Superior temporal gyrus (tissue), 1 donor: ENCODE measurements around the gene CMIP.

Source experiments
- DNase-seq: peaks from one replicate; pipeline ENCODE4 v3.0.0-alpha.2; 2016; ENCODE audit errors: extremely low spot score

Gene CMIP

DNA sequence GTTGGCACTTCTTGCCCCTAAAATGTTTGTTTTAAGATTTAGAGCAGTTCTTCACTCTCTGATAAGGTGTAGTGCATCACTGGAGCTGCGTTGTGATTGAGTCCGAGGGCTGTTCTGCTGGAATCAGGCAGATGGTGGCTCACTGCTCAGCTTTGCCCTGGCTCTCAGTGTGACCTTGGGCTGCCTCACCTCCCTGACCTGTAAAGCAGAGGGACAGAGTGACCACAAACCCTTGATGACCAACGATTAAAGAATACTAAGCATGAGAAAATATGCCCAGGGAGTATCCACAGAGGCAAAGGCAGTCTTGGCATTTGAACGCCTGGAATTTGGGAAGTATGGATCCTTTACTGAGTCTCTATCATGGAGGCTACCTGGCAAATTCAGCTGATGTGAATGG, 18.1 kb downstream of the CMIP start:
- DNase-seq: no peak

DNA sequence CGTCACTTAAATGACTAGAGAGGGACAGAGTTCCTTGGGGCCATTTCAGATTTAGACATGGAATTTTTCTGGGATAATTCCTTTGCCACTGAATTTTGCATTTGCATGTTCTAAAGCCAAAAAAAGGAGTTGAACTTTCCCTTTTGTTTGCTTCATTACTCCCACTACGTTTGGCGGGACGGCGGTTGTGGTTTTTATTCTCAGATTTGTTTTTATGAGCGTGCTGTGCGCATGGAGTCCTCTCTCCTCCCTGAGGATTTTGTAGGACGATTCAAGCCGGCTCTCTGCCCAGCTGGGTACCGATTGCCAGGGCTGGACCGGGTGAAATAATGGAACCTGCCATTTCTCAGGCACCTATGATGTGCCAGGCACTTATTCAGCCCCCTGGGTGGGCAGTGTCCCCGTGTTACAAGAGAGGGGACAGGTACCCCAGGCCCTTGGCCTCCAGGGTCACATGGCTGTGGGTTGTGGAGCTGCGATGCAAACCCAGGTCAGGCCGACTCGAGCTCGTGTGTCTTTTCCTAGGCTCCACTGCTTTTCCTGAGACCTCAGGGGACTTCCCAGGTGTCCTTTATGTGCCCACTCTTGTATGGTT, 18.8 kb downstream of the CMIP start:
- no peak for DNase-seq

DNA sequence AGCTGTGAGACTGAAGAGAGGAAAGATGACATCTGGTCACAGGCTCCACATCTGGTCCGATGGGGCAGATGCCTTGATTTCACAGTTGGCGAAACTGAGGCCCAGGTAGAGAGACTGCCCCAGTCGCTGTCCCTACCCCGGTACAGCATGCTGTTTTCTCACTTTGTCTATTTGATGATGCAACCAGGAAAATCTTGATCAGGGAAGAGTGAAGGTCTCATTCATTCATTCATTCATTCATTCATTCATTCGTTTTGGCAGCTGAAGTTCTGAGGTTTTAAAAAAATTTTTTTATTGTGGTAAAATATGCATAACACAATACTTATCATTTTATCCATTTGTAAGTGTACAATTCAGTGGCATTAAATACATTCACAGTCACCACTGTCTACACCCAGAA, 19.7 kb downstream of the CMIP start:
- no peak for DNase-seq

DNA sequence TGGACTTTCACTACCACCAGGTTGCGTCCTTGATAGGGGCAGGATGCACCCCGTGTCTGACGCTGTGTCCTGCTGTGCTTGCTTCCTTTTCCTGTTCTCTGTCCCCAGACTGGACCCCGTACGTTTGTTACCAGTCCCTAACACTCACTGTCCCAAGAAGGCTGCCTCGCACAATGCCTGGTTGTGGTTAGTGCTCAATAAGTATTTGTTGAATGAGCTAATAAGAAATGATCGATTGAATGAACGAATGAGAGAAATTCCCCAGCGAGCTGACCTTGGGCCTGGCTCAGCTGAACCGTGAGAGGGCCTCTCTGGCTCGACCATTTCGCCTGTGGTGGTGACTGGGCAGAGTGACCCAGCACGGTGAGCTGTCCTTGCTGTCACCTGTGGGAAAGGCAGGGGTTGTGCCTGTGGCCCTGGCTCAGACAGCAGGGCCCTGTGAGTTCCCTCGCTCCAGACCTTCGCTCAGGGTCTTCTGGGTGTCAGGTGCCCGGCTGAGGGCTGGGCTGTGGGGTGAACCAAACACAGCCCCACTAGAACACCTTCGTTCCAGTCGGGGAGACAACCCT, 20.9 kb downstream of the CMIP start:
- DNase-seq: no peak

DNA sequence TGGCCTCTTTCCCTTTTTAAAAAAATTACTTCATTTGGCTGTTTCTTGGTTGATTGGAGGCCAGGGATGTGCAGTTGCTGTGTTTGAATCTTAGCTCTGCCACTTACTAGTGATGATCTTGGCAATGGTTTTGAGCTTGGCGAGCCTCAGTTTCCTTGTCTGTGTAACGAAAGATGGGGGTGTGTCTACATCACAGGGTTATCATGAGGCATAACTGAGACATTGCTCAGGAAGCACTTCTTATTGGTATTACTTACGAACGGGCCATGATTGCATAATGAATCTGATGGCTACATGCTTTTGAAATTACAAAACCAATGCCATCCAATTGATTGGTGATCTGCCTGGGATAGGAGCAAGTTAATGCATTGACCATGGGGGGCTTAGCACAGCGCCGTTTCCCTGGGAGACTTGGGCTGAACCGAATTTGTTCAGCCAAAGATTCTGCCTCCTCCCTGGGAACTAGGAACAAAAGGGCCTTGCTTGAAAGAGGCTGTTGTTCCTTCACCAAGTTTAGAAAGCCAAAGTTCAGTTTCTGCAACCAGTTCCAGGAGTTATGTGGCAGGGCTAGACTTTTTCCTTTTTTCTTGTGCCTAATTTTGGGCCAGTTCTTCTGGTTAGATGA, 21.9 kb downstream of the CMIP start:
- no peak for DNase-seq

DNA sequence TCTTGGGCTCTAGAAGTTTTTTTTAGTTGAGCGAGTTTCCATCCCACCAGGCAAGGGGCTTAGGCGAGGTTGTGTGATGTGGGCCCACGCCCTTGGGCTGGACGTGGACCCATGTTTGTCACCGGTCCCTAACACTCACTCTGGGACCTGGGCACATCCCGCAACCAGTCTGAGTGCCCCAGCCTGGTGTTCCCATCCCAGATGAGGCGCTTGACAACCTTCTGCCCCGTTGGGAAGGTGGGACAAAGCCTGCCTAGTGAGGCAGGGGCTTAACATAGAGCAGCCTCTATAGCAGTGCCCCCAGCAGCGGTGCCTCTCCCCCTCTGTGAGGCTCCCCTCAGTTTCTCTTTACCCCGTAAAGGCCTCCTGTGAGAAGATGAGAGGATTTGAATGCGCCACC, 22.5 kb downstream of the CMIP start:
- DNase-seq: no peak

DNA sequence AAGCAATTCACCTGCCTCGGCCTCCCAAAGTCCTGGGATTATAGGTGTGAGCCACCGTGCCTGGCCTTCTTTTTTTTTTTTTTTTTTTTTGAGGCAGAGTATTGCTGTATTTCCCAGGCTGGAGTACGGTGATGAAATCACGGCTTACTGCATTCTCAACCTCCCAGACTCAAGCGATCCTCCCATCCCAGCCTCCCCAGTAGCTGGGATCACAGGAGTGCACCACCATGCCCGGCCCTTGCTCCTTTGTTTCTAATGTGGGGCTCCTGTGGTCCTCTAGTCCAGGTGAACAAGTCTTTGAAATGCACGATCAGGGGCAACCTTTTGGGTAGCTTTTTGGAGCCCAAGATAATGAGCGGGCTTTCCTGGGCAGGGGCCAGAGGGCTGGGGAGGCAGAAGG, 23.2 kb downstream of the CMIP start:
- no peak for DNase-seq

DNA sequence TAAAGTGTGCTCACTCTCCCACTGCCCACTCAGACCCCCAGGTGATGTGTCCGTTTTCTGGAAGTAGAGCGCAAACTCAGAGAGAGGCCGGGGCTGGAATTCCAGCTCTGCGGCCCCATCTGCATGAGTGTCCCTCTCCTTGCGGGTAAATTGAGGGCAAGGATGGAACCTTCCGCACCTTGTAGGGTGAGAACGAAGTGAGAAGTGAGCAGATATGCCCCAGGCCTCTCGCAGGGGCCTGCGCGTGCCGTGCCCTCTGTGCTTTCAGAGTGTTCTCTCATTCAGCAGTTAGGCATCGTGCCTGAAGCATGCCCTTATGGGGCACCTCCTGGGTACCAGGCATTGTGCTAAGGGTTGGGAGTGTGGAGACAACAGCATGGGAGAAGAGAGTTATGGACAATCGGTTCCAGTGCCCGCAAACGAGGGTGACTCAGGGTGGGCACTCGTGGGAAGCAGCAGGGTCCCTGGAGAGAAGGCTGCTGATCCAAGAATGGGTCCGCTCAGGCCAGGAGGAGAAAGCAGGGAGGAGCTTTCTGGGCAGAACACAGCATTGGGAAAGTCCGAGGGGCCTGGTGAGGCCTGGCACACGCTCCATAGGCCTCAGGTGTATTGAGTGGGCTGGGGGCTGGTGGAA, 23.8 kb downstream of the CMIP start:
- no peak for DNase-seq

DNA sequence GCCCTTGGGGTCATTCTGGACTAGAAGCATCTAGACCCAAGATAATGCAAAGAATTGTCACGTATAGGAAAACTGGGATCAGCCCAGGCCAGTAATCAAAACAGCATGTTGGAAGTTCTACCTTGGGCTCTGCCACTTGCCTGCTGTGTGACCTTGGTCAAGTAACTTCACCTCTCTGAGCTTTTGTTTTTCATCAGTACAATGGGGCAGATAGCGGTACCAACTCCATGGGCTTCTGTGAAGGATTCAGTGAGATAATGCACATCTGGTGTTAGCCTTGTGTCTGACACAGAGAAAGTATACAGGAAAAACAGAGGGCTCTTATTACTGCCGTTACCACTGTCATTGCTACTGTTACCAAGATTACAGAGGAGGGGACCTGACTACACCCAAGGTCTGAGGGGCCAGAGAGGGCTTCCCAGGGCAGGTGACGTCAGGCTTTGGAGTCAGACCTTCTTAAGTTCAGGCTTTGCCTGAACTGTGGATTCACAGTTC, 24.6 kb downstream of the CMIP start:
- DNase-seq: no peak

DNA sequence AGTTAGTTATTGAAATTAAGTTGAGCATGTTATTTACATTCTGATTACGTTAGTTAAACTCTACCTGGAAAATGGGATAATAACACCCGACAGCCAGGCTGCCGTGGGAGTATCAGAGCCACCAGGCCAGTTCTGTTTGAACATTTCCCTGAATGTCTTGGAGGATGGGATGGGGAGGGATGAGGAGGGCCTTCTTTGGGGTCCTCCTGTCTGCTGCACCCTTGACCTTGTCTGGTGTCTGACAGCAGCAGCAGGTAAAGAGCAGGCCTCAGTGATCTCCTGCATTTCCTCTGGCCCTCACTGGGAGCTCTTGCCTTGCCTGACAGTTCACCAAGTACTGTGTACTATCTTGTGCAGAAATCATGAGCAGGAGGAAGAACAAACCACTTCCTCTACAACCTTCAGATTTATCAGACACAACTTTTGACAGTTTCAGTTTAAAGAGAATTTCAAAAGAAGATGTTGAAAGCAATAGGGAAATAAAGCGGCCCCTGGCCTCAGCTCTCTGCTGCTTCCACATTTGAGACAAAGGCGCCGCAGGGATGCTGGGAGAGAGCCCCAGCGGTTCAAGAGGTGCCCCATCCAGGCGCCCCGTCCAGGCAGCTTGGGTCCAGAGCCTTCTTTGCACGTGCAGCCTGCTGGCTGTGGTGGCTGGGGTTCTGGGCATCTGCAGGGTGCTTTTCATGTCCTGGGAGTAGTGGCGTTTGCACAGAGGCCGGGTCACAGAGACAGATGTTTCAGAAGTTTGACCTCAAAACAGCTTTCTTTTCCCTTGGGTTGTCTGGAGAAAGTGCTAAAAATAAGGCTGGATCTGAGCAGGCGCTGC, 25.3 kb downstream of the CMIP start:
- no peak for DNase-seq

DNA sequence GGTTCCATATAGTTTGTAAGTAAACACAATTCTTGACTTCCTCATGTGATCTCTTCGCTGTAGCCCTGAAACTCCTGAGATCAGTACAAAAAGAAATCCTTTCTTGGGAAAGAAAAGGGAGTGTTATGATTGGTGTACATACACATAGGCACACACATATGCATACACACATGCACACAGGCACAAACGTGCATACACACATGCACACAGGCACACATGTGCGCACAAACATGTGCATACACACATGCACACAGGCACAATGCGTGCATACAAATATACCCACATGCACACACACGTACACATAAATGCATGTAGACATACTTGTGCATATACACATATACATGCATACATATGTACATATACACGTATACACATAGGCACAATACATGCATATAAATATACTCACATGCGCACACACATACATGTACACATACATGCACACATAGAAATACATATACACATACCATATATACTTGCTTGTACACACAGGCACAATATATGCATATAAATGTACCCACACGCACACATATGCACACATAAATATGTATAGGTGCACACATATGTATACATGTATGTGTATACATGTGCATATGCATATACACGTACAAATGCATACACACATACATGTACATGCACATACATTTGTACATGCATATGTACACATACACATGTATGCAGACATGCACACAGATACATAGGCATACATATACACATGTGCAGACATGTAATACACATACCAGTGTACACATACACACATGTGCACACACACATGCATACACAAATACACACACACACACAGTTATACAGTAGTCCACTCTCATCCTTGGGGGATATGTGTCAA, 26.4 kb downstream of the CMIP start:
- DNase-seq: no peak

DNA sequence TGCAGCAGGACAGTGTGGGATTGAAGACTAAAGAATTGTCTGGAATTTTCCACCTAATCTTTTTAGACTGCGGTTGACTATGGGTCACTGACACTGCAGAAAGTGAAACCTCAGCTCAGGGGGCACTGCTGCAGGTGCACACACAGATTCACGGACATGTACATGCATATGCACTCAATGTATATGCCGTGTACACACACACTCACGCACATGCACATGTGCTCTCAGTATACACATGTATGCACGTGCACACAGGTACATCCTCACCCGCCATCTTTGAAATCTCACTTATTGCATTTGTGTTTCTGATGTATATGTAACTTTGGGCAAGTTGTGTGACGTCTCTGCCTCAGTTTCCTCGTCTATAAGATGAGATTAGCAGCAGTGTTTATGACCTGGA, 27.3 kb downstream of the CMIP start:
- no peak for DNase-seq

DNA sequence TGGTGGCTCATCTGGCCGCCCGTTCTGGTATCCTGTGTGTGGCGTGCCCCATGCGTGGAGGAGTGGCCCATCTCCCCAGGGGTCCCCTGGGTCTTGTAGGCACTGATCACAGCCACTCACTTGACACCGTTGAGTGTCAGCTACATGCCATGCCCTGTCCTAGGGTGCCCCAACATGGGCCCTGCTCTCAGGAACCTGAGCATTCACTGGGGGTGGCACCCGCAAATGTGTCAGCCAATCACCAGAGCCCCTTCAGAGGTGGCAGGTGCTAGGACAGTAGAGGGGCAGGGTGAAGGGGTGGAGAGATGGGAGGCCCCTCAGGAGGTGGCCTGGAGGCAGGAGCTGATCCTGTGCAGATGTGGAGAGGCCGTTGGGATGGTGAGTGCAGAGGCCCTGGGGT, 27.8 kb downstream of the CMIP start:
- DNase-seq: no peak

DNA sequence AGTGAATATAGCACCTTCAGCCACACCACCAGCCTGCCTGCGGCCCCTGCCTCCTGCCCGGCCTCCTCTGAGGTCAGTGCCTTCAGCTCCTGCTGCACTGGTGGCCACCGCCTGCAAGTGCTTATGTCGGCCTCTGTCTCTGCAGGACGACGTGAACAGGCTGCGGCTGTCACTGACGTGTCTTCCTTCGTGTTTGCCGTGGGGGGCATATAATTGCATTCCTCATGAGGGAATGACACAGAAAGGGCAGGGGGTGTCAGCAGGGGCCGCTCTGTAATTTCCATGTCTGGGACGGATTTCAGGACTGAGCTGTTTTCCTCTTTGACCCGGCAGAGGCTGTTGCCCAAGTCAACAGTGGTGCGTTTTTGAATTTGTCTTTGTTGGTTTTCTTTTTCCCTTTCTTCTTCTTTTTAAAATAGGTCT, 28.5 kb downstream of the CMIP start:
- no peak for DNase-seq

DNA sequence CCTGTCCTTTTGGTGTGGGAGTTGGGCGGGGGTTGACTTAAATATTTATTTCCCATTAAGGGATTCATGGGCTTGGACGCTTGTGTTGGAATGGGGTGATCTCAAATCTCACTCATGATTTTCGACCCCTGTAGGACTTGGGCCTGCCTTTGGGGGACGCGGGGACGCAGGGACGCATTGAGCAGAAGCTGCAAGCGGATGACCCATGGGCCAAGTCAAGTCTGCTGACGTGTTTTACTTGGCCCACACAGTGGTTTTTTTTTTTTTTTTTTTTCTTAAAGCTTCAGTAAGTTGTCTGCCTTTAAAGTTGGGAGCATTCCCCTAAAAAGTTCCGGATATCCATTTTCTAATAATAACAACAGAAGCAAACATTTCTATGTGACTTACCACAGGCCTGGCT, 28.9 kb downstream of the CMIP start:
- no peak for DNase-seq

DNA sequence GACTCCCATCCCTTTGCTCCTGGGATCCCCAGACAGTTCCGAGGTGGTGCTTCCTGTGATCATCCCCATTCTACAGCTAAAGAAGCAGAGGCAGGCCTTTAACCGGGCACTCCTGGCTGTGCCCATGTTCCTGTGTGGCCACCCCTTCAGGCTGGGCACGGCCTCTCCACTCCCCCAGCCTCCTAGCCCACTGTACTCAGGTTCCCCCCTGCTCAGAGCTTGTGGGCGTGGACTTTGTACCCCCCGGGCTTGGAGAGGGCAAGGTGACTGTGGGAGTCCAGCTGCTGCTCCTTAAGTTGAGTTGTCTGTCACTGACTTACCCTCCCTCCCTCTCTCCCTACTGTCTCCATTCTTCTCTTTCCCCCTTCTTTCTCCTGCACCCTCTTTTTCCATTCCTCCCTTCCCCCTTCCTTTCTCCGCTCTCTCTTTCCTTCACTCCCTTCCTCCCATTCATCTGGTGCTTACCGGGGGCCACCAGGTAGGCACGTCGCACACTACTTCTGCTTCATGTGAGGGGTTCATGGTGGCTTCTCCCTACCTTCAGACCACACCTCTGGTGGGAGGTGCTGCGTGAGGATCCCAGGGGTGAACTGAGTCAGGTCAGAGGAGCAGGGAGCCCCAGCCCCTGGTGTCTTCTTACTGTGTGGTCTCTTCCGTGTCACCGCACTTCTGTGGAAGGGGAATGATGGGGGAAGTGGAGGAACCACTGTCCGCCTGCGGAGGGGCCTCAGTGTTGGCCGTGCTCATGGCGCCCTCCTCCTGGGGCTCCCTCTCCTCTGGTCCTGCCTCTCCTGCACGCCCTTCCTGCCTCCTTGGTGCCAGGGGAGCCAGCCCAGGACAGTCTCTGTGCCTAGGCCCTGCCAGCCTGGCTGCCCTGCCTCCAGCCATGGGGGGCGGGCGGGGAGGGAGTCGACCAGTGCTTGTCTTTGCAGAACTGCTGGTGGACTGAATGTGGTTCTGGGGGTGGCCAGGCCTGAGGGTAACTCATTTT, 29.7 kb downstream of the CMIP start:
- DNase-seq: no peak

DNA sequence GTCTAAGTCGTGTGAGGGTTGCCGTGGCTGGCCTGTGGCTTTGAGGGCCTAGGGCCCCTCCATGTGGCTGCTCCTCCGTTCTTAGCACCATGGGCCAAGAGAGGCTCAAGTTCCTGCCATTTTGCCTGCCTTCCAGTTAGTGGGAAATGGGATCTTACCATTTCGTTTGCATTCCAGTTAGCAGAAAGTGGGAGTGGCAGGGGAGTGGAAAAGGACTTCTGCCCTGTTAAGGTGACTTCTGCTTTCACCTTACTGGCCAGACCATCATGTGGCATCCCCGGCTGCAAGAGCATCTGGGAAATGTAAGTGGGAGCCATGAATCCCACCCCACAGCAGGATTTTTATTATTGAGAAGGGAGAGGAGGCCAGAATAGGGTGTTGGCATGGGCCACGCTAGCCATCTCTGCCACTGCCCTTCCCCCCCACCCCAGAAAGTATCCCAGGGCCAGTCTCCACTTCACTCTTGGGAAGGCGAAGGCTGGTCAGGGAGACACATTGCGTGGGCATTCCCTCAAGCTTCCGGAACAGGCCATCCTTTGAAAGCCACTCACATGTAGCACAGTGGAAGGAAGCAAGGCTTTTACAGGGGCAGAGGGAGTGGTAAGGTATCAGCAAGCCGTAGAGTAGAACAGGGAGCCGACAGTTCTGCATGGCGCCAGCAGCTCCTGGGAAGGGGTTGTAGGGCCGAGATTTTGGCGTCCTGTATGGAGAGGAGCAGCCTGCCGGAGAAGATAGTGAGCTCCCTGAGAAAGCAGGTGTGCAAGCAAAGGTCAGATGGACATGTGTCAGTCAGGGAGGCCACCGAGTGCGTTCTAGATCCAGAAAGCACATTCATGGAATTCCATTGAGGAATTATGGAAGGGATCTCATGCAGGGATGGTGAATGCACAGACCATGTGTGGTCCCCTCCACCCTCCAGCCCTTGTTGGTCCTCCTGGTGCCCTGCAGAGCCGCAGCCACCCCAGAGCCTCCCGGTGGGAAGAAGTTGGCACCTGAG, 33.4 kb downstream of the CMIP start:
- DNase-seq: no peak

DNA sequence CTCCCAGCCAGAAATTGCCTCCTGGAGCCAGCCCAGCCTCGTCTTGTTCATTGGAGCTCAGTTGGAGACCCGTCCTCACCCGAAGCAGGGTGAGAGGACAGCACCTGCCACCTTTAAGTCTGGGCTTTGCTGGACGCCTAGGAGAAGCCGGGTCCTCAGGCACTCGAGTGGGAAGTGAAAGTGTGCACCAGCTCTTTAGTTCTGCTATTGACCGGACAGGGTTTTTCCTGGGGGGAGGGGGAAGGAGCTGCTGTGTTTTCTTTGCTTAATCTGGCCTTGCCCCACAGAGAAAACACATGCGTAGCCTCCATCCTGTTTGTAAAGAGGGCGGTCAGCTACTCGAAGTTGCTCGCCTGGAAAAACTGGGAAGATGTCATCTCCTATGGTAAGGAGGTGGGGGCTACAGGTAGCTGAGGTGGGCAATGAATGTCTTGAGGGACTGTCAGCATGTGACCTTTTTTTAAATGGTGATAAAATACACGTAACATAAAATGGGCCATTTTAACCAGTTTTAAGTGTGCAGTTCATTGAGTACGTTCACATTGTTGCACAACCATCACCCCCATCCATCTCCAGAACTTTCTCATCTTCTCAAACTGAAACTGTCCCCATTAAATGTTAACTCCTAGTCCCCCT, 34.4 kb downstream of the CMIP start:
- DNase-seq: no peak
